Liver (tissue), 3 donors: ENCODE data around the gene TPD52L2.

Experiments
- CTCF ChIP-seq: fragments of 150-350 bp; IDR thresholded peaks from 2 replicates; pipeline ENCODE4 v1.5.1; 2017; ENCODE audit warnings: improper control_type of control experiment, low read depth, low read length; ENCODE audit not compliant: missing input control
- FOXA1 ChIP-seq: IDR thresholded peaks from 2 replicates; pipeline ENCODE4 v1.6.1; 2016; ENCODE audit warnings: antibody characterized with exemption
- JUND ChIP-seq, 2 donors: IDR thresholded peaks; 2 replicates each; pipeline ENCODE4 v1.6.1; 2016; ENCODE audit warnings: antibody characterized with exemption in 2 of 2
- MAX ChIP-seq: IDR thresholded peaks from 2 replicates; pipeline ENCODE4 v1.6.1; 2016; ENCODE audit warnings: antibody characterized with exemption
- RAD21 ChIP-seq, 2 donors: IDR thresholded peaks; 2 replicates each; pipeline ENCODE4 v1.6.1; 2016; ENCODE audit warnings: antibody characterized with exemption in 2 of 2, mild to moderate bottlenecking in 2 of 2
- REST ChIP-seq: IDR thresholded peaks from 2 replicates; pipeline ENCODE4 v1.6.1; 2016; ENCODE audit warnings: antibody characterized with exemption, mild to moderate bottlenecking
- SP1 ChIP-seq: IDR thresholded peaks from 2 replicates; pipeline ENCODE4 v1.6.1; 2018; ENCODE audit warnings: antibody characterized with exemption, mild to moderate bottlenecking
- TAF1 ChIP-seq: conservative IDR thresholded peaks from 2 replicates; pipeline ENCODE4 v1.6.1; 2016; ENCODE audit warnings: antibody characterized with exemption, mild to moderate bottlenecking
- YY1 ChIP-seq: IDR thresholded peaks from 2 replicates; pipeline ENCODE4 v1.6.1; 2016; ENCODE audit warnings: antibody characterized with exemption, mild to moderate bottlenecking
- donor health status: healthy.
- donor health status: healthy.

GRCh38 chr20:63840405-63840828, 24.7 kb upstream of the TPD52L2 start:
- TF ChIP-seq RAD21 (IDR thresholded peaks at IDR 0.05) (no peak), CTCF (no peak), TAF1 (no peak), YY1 (no peak), FOXA1 (no peak), REST (no peak), JUND (IDR thresholded peaks at IDR 0.05) (no peak), MAX (no peak), SP1 (no peak)
